CD4-positive, alpha-beta T cell treated with Interleukin-6 for 4 hours (primary cell): ENCODE measurements around the gene POFUT1.
"Not testable (repeated sequence)": the region's sequence is repeated elsewhere in the genome, so short reads cannot be mapped to it uniquely, and the experiment has no call there.

Source experiments
- DNase-seq: peaks from one replicate; pipeline ENCODE4 v3.0.0-alpha.2; 2020; ENCODE audit warnings: mixed read lengths

The POFUT1 gene

DNA sequence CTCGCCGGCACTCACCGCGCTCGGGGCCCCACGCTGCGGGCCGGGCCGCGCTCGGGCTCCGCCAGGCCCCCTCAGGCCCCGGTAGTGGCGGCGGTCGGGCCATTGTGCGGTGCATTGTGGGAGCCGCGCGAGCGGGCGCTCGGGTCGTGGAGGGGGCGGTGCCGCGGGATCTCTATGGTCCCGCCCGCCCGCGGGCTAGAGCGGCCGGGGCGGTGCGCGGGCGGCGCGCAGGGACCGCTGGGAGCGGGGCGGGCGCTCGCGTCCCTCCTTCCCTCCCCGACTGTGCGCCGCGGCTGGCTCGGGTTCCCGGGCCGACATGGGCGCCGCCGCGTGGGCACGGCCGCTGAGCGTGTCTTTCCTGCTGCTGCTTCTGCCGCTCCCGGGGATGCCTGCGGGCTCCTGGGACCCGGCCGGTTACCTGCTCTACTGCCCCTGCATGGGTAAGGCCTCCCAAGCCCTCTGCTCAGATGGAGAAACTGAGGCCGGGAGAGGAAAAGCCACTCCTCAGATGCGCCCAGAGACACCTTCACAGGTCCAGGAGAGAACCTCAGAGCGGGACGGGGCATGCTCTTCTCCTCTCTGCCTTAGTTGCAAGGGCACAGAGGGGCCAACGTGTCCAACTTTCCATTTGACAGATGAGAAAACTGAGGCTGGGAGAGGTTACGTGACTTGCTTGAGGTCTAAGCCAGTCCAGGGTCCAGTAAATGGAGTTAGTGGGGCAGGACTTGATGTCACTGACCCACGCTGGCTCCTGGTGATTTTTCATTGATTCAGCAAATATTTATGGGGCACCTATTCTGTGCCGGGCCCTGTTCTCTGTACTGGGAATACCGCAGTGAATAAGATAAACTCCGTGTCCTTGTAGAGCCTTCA, at the start of gene POFUT1, which contains the start of gene PLAGL2:
TSS of gene POFUT1 (plus strand) at position 255 of the 873 bp plus-strand sequence. CDS start at position 317, 62 bp downstream.
TSS of gene PLAGL2 (minus strand) at position 118 of the 873 bp plus-strand sequence. CDS start 5,565 bp downstream, outside the sequence.
- DNase-seq: peak; percentile 91

GRCh38 chr20:32158351-32158750, 49.3 kb upstream of the POFUT1 start:
- no peak for DNase-seq

DNA sequence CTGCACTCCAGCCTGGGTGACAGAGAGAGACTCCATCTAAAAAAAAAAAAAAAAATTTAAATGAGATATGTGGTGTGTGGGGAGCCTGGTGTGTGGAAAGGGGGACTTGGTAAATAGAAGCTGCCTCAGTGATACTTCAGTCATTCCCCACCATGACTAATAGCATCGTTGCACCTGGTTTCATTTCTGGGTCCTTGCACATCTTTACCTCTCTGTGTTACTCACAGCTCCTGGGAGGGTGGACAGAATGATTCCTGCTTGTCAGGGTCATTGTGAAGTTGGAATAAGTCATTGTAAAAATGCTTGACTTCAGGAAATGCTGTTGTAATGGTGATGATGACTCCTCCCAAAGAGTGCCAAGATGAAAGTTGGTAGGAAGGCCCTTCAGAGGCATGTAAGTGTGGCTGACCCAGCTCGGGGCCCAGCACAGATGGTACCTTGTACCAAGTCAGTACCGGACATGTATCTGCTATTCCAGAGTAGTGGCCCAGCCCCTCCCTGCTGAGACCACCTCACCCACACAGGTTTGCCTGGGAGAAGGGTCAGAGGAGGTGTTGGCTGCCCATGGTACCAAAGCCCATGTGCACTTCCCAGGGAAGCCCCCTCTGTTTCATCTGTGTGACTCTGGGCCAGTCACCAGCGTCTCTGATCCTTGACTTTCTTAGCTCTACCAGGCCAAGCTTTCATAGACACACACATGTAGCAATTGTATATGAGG, 48.6 kb upstream of the POFUT1 start:
- DNase-seq: no peak

GRCh38 chr20:32159766-32160221, 47.9 kb upstream of the POFUT1 start:
- no peak for DNase-seq

GRCh38 chr20:32160341-32160740, 47.3 kb upstream of the POFUT1 start:
- no peak for DNase-seq

DNA sequence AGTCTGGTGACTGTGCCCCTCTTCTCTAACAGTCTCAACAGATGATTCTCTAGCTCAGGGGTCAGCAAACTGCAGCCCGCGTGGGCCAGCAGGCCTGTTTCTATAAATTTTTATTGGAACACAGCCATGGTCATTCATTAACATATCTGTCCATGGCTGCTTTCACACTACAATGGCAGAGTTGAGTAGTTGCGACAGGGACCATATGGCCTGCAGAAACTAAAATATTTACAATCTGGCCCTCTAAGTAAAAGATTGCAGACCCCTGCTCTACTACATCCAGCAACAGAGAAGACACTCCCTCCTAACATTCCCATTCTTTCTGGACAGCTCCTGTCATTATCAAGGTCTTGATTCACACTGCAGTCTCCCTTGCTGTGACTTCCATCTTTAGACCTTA, 45.3 kb upstream of the POFUT1 start:
- DNase-seq: no peak

- no peak for DNase-seq
These were observed 43.7 kb upstream of the POFUT1 start for GRCh38 chr20:32163951-32164350.

GRCh38 chr20:32164984-32165735, 42.5 kb upstream of the POFUT1 start:
- no peak for DNase-seq

DNA sequence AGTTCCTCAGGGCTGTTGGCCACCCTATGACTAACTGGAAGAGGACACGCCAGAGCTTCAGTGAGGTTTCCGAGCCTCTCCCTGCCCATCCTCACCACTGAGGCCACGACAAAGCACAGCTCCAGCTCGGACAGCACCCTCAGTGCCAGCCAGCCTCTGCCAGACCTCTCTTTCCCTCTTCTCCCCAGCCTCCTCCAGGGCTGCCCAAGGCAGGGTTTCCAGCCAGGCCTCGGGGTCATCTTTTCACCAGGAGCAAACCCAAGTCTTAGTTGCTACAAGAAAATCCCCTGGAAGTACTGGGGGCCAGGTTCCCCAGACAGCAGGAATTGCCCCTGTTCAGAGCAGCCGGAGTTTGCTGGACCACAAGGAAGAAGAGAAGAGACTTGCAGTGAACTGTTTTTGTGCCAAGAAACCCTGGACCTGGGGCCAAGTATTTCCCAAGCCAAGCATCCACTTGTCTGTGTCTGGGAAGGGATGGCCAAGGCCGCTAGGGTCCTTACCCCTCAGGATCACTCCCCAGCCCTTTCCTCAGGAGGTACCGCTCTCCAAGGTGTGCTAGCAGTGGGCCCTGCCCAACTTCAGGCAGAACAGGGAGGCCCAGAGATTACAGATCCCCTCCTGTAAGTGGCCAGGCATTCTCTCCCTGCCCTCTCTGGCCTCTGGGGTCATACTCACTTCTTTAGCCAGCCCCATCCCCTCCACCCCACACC, 41.7 kb upstream of the POFUT1 start:
- DNase-seq: no peak

DNA sequence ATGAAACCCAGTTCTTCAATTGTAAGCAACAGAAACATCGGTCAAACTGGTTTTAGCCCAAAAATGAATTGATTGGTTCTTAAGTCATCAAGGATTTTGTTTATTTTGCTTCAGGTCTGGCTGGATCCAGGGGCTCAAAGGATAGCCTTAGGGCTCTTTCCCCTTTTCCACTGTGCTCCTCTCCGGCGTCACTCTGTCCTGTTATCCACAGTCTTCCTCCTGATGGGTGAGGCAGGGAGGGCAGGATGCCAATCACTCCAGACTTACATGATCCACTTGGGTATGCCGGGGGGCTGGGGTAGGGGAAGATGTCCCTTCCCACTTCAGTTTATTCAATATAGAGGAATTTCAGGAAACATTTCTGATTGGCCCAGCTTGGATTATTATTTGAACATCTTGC, 40.1 kb upstream of the POFUT1 start:
- no peak for DNase-seq

DNA sequence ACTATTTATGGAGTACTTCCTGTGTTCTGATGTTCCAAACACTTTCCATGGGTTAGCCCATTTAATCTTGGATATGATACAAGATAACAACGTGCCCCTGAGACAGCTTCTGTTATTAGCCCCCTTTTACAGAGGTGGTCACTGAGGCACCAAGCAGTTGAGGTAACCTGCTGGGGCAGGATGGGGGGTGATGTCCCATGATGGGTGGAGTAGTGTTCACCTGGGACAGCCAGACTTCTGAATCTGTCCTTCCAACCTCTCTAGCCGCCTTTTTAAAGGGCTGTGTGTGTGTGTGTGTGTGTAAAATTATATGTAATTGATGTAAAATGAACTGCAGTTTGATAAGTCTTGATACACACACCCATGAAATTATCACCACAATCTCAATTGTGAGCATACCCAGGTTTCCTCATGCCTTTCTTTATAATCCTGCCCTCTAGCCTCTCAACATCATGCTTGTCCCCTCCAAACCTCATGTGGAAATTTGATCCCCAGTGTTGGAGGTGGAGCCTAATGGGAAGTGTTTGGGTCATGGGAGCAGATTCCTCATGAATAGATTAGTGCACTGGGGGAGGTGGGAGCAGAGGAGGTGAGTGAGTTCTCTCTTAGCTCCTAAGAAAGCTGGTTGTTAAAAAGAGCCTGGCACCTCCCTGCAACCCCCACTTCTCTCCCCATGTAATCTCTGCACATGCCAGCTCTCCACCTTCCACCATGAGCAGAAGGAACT, 39.3 kb upstream of the POFUT1 start:
- DNase-seq: no peak

DNA sequence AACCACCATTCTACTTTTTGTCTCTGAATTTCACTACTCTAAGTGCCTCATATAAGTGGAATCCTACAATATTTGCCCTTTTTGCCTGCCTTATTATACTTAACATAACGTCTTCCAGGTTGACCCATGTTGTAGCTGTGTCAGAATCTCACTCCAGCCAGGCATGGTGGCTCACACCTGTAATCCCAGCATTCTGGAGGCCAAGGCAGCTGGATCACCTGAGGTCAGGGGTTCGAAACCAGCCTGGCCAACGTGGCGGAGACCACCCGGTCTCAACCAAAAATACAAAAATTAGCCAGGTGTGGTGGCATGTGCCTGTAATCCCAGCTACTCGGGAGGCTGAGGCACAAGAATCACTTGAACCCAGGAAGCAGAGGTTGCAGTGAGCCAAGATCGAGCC, 30.0 kb upstream of the POFUT1 start:
- not testable (repeated sequence) for DNase-seq

DNA sequence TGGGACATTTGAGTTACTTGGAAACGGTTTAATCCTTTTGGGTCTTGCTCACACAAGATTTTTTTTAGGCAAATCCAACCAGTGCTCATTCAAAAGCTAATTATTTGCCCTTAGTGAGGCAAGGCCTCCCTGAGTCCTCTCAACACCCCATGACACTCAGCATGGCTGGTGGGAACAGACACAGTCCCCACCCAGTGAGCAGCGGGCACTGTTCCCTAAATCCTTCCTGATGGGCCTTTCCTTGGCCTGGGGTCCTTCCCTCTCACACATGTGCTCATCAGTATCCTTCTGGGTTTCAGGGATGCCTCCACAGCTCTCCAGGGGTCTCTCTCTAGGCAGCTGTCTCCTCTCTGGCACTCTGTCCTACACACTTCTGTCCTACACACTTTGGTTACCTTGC, 28.2 kb upstream of the POFUT1 start:
- no peak for DNase-seq

- no peak for DNase-seq
These were observed 27.7 kb upstream of the POFUT1 start for GRCh38 chr20:32179934-32180333.

GRCh38 chr20:32181606-32182005, 26.1 kb upstream of the POFUT1 start:
- no peak for DNase-seq

GRCh38 chr20:32183947-32184635, 23.6 kb upstream of the POFUT1 start:
- DNase-seq: no peak

DNA sequence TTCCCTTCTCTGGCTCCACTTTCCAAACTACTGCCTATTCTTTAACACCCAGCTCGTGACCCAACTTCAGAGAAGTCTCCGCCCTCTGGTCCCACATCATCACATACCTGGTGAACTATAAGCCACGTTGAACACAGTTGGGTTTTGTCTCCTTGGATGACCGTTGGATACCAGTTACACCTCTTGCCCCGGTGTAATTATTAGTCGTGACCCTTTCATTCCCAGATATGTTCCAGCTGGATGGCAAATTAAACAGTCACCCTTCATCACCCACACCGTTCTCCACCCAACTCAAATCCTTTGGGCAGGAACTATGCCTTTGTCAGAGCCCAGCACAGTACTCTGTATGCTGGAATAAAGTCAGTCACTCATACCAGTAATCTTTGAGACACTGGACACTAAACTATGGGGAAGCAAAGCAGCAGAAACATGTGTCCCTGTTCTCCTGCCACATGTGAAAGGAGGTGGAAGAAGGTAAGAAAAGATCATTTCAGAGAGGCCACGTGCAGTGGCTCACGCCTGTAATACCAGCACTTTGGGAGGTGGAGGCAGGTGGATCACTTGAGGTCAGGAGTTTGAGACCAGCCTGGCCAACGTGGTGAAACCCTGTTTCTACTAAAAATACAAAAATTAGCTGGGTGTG, 22.6 kb upstream of the POFUT1 start:
- DNase-seq: no peak

- no peak for DNase-seq
These were observed 21.2 kb upstream of the POFUT1 start for GRCh38 chr20:32186506-32186905.

DNA sequence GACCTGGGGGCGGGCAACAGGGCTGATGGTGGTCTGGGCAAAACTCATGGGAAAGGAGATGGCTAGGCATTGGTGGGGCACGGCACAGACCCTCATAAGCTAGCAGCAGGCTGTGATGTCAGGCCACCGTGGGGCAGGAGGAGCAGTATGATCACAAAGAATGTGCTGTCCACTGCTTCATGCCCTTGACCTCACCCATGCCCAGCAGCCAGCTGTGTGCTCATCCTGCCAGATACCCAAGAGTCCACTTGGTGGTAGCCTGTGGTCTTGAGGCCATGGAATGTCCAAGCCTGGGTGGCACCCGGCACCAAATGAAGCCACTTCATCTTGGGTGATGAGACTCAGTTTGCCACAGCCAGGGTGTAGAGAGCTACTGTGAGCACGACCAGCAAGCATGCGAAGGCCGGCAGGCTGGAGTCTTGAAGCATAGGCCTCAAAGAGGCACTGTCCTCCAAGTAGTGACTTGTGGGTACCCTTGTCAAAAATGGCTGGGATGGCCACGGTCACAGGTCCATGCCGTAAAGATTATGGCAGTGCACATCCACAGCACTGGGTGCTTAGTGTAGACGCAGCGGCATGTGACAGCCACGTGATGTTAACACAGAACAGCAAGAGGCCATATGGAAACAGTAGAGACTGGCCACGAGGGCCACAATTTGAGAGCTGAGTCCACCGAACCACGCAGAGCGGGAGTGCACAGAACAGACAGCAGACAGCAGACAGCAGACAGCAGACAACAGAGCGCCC, 19.1 kb upstream of the POFUT1 start:
- no peak for DNase-seq

DNA sequence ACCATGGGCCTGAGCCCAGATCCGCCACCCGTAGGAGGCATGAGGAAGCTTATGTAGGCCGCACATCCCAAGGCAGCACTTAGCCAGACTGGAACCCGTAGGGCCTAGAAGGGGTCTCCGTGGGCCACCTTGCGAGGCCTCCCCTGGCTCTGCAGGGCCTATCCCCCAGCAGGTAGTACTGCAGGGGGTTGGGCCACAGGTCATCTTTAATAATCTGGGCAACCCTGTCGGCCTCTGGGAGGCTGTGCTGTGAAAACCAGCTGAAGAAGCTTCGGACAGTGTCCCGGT, 18.6 kb upstream of the POFUT1 start:
- no peak for DNase-seq
